ENCODE results near the gene MMRN2. TPM values are rescaled to one million over a fixed set of nuclear protein-coding genes. Genes with fewer than 3 reads are reported as not detected.

Gene MMRN2
- total RNA-seq, 2 experiments from 2014 or later = not detected

DNA sequence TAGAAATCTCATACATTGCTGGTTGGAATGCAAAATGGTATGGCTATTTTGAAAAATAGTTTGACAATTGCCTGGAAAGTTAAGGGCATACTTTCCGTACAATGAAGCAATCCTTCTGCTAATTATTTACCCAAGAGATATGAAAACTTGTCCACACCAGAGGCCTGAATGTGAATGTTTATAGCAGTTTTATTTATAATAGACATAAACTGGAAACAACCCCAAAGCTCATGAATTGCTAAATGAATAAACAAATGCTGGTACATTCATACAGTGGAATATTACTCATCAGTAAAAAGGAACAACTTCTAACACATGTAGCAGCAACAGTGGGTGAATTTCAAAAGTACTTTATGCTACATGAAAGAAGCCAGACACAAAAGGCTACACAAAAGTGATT, 42.7 kb downstream of the MMRN2 start:
- ChIA-PET POLR2A (no interaction called here), CTCF (ENCODE audit: unreplicated experiment) (no interaction called here)
- DNase-seq (ENCODE audit: low spot score) = no peak
- Histone ChIP-seq H3K36me3 (ENCODE audit: insufficient read depth, low read length) (no peaks in the 10 kb centered on the region), H3K9me3 (ENCODE audit: low read length) (no peaks in the 10 kb centered on the region), H3K79me2 (ENCODE audit: insufficient read depth, low read depth, low read length) (no peaks in the 10 kb centered on the region), H3K4me2 (ENCODE audit: low read length) (no peak overlapping the region), H3K4me1 (ENCODE audit: insufficient read depth, low read length, poor library complexity, severe bottlenecking) (no peaks in the 10 kb centered on the region), H3K4me3 (ENCODE audit: low read depth, low read length, poor library complexity, severe bottlenecking) (no peak overlapping the region), H3K27ac (ENCODE audit: low read depth, low read length, poor library complexity, severe bottlenecking) (no peak overlapping the region), H4K20me1 (ENCODE audit: insufficient read depth, low read length) (no peaks in the 10 kb centered on the region), H2AFZ (ENCODE audit: low read length) (no peak overlapping the region), H3K9me2 (ENCODE audit: insufficient read depth, low read length) (no peaks in the 10 kb centered on the region)
- intact Hi-C loops (cut with micrococcal nuclease; ENCODE audit: unreplicated experiment) = no loop called here
- TF ChIP-seq EZH2phosphoT487 (IDR thresholded peaks at IDR 0.05; ENCODE audit: borderline replicate concordance, low read depth, low read length) = no peak
- TF ChIP-seq, protein P1, sequence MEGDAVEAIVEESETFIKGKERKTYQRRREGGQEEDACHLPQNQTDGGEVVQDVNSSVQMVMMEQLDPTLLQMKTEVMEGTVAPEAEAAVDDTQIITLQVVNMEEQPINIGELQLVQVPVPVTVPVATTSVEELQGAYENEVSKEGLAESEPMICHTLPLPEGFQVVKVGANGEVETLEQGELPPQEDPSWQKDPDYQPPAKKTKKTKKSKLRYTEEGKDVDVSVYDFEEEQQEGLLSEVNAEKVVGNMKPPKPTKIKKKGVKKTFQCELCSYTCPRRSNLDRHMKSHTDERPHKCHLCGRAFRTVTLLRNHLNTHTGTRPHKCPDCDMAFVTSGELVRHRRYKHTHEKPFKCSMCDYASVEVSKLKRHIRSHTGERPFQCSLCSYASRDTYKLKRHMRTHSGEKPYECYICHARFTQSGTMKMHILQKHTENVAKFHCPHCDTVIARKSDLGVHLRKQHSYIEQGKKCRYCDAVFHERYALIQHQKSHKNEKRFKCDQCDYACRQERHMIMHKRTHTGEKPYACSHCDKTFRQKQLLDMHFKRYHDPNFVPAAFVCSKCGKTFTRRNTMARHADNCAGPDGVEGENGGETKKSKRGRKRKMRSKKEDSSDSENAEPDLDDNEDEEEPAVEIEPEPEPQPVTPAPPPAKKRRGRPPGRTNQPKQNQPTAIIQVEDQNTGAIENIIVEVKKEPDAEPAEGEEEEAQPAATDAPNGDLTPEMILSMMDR (conservative IDR thresholded peaks at IDR 0.05; ENCODE audit: low read length) = no peak
- no TSS peak for BruUV-seq (replicated peaks)

DNA sequence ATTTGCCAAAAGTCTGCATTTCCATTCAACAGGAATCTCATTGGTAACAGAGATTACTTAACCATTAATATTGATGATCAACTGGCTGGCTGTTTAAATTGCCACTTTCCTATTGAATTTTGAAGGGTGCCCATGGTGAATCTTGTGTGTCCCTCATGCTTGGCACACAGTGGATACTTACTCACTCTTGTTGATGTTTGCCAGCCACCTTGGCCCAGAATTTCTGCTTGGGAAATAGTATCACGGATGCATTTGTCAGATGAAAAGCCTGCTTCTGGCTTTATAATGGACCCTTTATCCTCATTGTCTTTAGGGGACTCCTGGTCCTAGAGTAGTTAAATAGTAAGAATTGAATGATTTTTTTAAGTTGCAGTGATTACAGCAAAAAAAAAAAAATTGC, 52.0 kb downstream of the MMRN2 start:
- POLR2A ChIA-PET = no interaction called here
- no peaks in the 10 kb centered on the region for H3K79me2 ChIP-seq (ENCODE audit: insufficient read depth, low read depth, low read length)
- H3K4me1 ChIP-seq (ENCODE audit: insufficient read depth, low read length, poor library complexity, severe bottlenecking) = no peaks in the 10 kb centered on the region
- CTCF ChIA-PET (ENCODE audit: unreplicated experiment) = no interaction called here
- no peaks in the 10 kb centered on the region for H3K9me2 ChIP-seq (ENCODE audit: insufficient read depth, low read length)
- intact Hi-C loops (cut with micrococcal nuclease; ENCODE audit: unreplicated experiment) = no loop called here
- no TSS peak for BruUV-seq (replicated peaks)
- DNase-seq (ENCODE audit: low spot score) = no peak
- no peak overlapping the region for H3K27ac ChIP-seq (ENCODE audit: low read depth, low read length, poor library complexity, severe bottlenecking)
- no peaks in the 10 kb centered on the region for H4K20me1 ChIP-seq (ENCODE audit: insufficient read depth, low read length)
- TF ChIP-seq, protein P1 (conservative IDR thresholded peaks at IDR 0.05; ENCODE audit: low read length) = no peak
- TF ChIP-seq EZH2phosphoT487 (IDR thresholded peaks at IDR 0.05; ENCODE audit: borderline replicate concordance, low read depth, low read length) = no peak
- H2AFZ ChIP-seq (ENCODE audit: low read length) = no peak overlapping the region
- no peaks in the 10 kb centered on the region for H3K9me3 ChIP-seq (ENCODE audit: low read length)
- no peak overlapping the region for H3K4me3 ChIP-seq (ENCODE audit: low read depth, low read length, poor library complexity, severe bottlenecking)
- no peak overlapping the region for H3K4me2 ChIP-seq (ENCODE audit: low read length)
- H3K36me3 ChIP-seq (ENCODE audit: insufficient read depth, low read length) = no peaks in the 10 kb centered on the region

DNA sequence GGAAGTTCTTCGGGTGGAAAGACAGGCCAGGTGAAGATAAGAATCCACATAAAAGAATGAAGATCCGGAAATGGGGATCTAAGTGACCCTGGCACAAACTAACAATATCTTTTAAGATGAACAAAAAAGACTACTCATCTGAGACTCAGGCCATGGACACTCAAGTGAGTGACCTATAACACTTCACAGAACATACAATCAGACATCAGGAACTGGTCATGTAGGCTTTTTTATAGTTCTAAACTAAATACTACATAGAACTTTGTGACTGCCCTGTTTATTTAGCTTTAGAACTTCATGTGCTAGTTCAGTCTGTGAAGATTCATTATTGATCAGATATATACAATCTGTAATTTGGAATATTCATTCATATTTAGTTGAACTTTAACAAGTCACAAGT, 52.8 kb downstream of the MMRN2 start:
- intact Hi-C loops (cut with micrococcal nuclease; ENCODE audit: unreplicated experiment) = no loop called here
- no TSS peak for BruUV-seq (replicated peaks)
- no peaks in the 10 kb centered on the region for H4K20me1 ChIP-seq (ENCODE audit: insufficient read depth, low read length)

More for the DNA sequence above, 52.8 kb downstream of the MMRN2 start:
- H3K4me2 ChIP-seq (ENCODE audit: low read length) = no peak overlapping the region
- H3K9me2 ChIP-seq (ENCODE audit: insufficient read depth, low read length) = no peaks in the 10 kb centered on the region
- ChIA-PET CTCF (ENCODE audit: unreplicated experiment) (no interaction called here), POLR2A (no interaction called here)
- no peak for DNase-seq (ENCODE audit: low spot score)
- no peaks in the 10 kb centered on the region for H3K9me3 ChIP-seq (ENCODE audit: low read length)
- H3K27ac ChIP-seq (ENCODE audit: low read depth, low read length, poor library complexity, severe bottlenecking) = no peak overlapping the region
- no peaks in the 10 kb centered on the region for H3K36me3 ChIP-seq (ENCODE audit: insufficient read depth, low read length)
- H3K4me1 ChIP-seq (ENCODE audit: insufficient read depth, low read length, poor library complexity, severe bottlenecking) = no peaks in the 10 kb centered on the region
- H2AFZ ChIP-seq (ENCODE audit: low read length) = no peak overlapping the region
- H3K79me2 ChIP-seq (ENCODE audit: insufficient read depth, low read depth, low read length) = no peaks in the 10 kb centered on the region
- no peak overlapping the region for H3K4me3 ChIP-seq (ENCODE audit: low read depth, low read length, poor library complexity, severe bottlenecking)
- no peak for TF ChIP-seq EZH2phosphoT487 (IDR thresholded peaks at IDR 0.05; ENCODE audit: borderline replicate concordance, low read depth, low read length)
- TF ChIP-seq, protein P1 (conservative IDR thresholded peaks at IDR 0.05; ENCODE audit: low read length) = no peak

All from OCI-LY7 (cell line).